ENCODE measurements around the gene FIGNL2. TPM values are rescaled to one million over a fixed set of nuclear protein-coding genes. Genes with fewer than 3 reads are reported as not detected.

Gene FIGNL2
- total and polyA plus RNA-seq, 7 donors: 0.01 to 0.20 (median 0.17) TPM

DNA sequence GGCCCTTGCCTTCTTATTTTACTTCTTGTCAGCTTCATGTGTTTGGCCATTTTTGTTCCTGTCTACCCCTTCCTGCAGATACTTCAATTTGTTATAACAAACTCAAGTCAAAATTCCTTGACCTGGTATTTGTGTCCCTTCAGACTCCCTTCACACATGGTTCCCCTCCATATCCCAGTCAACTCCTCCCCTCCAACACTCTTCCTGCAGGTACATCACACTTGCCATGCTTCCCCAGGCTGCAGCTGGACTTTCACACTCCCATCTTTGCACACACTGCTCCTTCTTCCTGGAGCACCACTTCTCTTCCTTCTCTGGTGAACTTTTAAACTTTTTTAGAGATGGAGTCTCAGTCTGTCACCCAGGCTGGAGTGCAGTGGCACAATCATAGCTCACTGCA, 18.9 kb upstream of the FIGNL2 start:
- Histone ChIP-seq H3K36me3 (ENCODE audit: insufficient read depth in 1 of 2, low read depth in 1 of 2) (no peaks in the 10 kb centered on the region), H3K4me1 (peaks cover 11% of the 10 kb centered on the region)

DNA sequence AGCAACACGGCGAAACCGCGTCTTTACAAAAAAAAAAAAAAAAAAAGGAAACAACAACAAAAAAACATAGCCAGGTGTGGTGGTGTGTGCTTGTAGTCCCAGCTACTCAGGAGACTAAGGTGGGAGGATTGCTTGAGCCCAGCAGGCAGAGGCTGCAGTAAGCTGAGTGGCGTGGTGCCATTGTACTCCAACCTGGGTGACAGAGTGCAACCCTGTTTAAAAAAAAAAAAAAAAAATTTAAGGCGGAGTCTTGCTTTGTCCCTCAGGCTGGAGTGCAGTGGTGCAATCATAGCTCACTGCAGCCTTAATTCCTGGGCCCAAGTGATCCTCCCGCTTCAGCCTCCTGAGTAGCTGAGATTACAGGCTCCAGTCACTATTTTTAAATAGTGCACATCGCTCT, 18.2 kb upstream of the FIGNL2 start:
- Histone ChIP-seq H3K27ac (no peak overlapping the region), H3K9me3 (no peaks in the 10 kb centered on the region), H3K27me3 (ENCODE audit: insufficient read depth in 3 of 3, low read length in 2 of 3) (peaks cover 0 to 62% (median 6%) of the 10 kb centered on the region in 3 donors), H3K36me3 (ENCODE audit: insufficient read depth in 1 of 2, low read depth in 1 of 2) (no peaks in the 10 kb centered on the region), H3K4me1 (peaks cover 11% of the 10 kb centered on the region), H3K4me3 (no peak overlapping the region)
- ATAC-seq: no peak
- intact Hi-C loops (cut with DNase I): no loop called here
- peak in 1 of 2 donors; percentile 13 for DNase-seq
- WGBS, 3 donors: 88 to 96% (median 96%) methylated on average over 8 of the region's 8 CpGs
- TF ChIP-seq, protein P1, sequence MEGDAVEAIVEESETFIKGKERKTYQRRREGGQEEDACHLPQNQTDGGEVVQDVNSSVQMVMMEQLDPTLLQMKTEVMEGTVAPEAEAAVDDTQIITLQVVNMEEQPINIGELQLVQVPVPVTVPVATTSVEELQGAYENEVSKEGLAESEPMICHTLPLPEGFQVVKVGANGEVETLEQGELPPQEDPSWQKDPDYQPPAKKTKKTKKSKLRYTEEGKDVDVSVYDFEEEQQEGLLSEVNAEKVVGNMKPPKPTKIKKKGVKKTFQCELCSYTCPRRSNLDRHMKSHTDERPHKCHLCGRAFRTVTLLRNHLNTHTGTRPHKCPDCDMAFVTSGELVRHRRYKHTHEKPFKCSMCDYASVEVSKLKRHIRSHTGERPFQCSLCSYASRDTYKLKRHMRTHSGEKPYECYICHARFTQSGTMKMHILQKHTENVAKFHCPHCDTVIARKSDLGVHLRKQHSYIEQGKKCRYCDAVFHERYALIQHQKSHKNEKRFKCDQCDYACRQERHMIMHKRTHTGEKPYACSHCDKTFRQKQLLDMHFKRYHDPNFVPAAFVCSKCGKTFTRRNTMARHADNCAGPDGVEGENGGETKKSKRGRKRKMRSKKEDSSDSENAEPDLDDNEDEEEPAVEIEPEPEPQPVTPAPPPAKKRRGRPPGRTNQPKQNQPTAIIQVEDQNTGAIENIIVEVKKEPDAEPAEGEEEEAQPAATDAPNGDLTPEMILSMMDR (IDR thresholded peaks at IDR 0.05): no peak

More for the DNA sequence above, 18.9 kb upstream of the FIGNL2 start:
- Histone ChIP-seq H3K4me3 (no peak overlapping the region), H3K27ac (no peak overlapping the region), H3K9me3 (no peaks in the 10 kb centered on the region), H3K27me3 (ENCODE audit: insufficient read depth in 3 of 3, low read length in 2 of 3) (peaks cover 0 to 57% (median 6%) of the 10 kb centered on the region in 3 donors)
- DNase-seq (peak in 1 of 2 donors; percentile 0), ATAC-seq (no peak)
- TF ChIP-seq, protein P1 (IDR thresholded peaks at IDR 0.05): no peak
- intact Hi-C loops (cut with DNase I): no loop called here

DNA sequence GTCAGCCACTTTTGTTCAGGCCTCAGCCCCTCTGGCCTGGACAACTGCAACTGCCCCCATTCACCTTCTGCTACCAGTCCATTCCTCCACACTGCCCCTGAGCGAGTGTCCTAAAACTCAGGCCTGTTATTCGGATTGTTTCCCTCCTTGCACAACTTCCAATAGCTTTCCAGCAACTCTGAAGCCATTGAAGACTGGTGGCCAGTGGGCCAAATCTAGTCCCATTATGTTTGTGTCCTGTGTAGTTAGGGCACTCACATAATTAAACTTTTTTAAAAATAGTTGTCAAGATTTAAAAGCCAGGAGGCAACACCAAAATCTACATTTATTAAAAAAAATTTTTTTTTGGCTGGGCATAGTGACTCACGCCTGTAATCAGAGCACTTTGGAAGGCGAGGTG, 17.8 kb upstream of the FIGNL2 start:
- H3K36me3 ChIP-seq (ENCODE audit: insufficient read depth in 1 of 2, low read depth in 1 of 2): no peaks in the 10 kb centered on the region
- 91 to 97% (median 95%) methylated on average over 4 of the region's 4 CpGs for WGBS, 3 donors
- peak in 1 of 2 donors; percentile 4 for DNase-seq
- intact Hi-C loops (cut with DNase I): no loop called here
- ATAC-seq: no peak
- H3K4me1 ChIP-seq: peaks cover 11% of the 10 kb centered on the region
- peaks cover 0 to 57% (median 6%) of the 10 kb centered on the region in 3 donors for H3K27me3 ChIP-seq (ENCODE audit: insufficient read depth in 3 of 3, low read length in 2 of 3)
- no peak overlapping the region for H3K27ac ChIP-seq
- no peaks in the 10 kb centered on the region for H3K9me3 ChIP-seq
- TF ChIP-seq, protein P1 (IDR thresholded peaks at IDR 0.05): no peak
- no peak overlapping the region for H3K4me3 ChIP-seq

- Histone ChIP-seq H3K27ac (no peak overlapping the region), H3K27me3 (ENCODE audit: insufficient read depth in 3 of 3, low read length in 2 of 3) (peaks cover 0 to 52% (median 6%) of the 10 kb centered on the region in 3 donors), H3K36me3 (ENCODE audit: insufficient read depth in 1 of 2, low read depth in 1 of 2) (no peaks in the 10 kb centered on the region), H3K4me1 (peaks cover 11% of the 10 kb centered on the region), H3K4me3 (no peak overlapping the region), H3K9me3 (no peaks in the 10 kb centered on the region)
- intact Hi-C loops (cut with DNase I): no loop called here
- TF ChIP-seq, protein P1 (IDR thresholded peaks at IDR 0.05): no peak
- WGBS, 3 donors: 80 to 87% (median 84%) methylated on average over 7 of the region's 7 CpGs
- ATAC-seq: no peak
- peak in 1 of 2 donors; percentile 38 for DNase-seq
These were observed 17.3 kb upstream of the FIGNL2 start for GRCh38 chr12:51865757-51866270.

Measured in psoas muscle (tissue), 8 donors.